ENCODE data around the gene SLC7A14.
A peak's percentile ranks its signal among the peaks of the same experiment; 100 is the strongest.

SLC7A14 gene

GRCh38 chr3:170589113-170589512 is 3.2 kb upstream of the SLC7A14 start:
- Histone ChIP-seq H2BK120ac (ENCODE audit: low read depth, low read length) (no peak overlapping the region), H3K23ac (ENCODE audit: low read length) (no peak overlapping the region), H3K79me2 (ENCODE audit: control insufficient read depth, insufficient read depth, low read length) (no peaks in the 10 kb centered on the region), H3K9ac (ENCODE audit: low read length) (no peak overlapping the region), H3K18ac (ENCODE audit: low read length) (no peak overlapping the region), H3K79me1 (ENCODE audit: low read length) (no peaks in the 10 kb centered on the region), H4K5ac (ENCODE audit: low read length) (no peak overlapping the region), H2BK15ac (replicated peaks; ENCODE audit: low read depth) (no peak overlapping the region), H3K36me3 (ENCODE audit: control insufficient read depth, insufficient read depth, low read length) (no peaks in the 10 kb centered on the region), H3K27me3 (ENCODE audit: insufficient read depth, low read length, poor library complexity) (peaks cover 3% of the 10 kb centered on the region), H3K4me3 (ENCODE audit: low read length) (no peak overlapping the region), H3K4me2 (ENCODE audit: low read length) (no peak overlapping the region), H3K27ac (ENCODE audit: low read depth, low read length) (no peak overlapping the region), H3K4me1 (ENCODE audit: control insufficient read depth, low read depth, low read length) (peaks cover 6% of the 10 kb centered on the region), H2AK5ac (ENCODE audit: low read length) (no peak overlapping the region), H3K4ac (ENCODE audit: low read depth, low read length) (no peak overlapping the region), H4K8ac (ENCODE audit: low read depth, low read length) (no peak overlapping the region), H3K56ac (ENCODE audit: low read length) (no peak overlapping the region), H2BK5ac (ENCODE audit: low read length) (no peak overlapping the region)
- DNase-seq: no peak
- WGBS (ENCODE audit: extremely low coverage, insufficient coverage, low lambda C conversion rate): no CpG with 5 or more reads among the region's 2 CpGs

GRCh38 chr3:170585008-170585936 is 603 bp downstream of the SLC7A14 start:
- no peak overlapping the region for H3K23ac ChIP-seq (ENCODE audit: low read length)
- H3K9ac ChIP-seq (ENCODE audit: low read length): peak overlapping the region; percentile 16
- no peak overlapping the region for H2AK5ac ChIP-seq (ENCODE audit: low read length)
- H3K4me3 ChIP-seq (ENCODE audit: low read length): peak overlapping the region; percentile 12
- H3K4ac ChIP-seq (ENCODE audit: low read depth, low read length): no peak overlapping the region
- H3K79me1 ChIP-seq (ENCODE audit: low read length): no peaks in the 10 kb centered on the region
- no peak overlapping the region for H3K18ac ChIP-seq (ENCODE audit: low read length)
- H3K36me3 ChIP-seq (ENCODE audit: control insufficient read depth, insufficient read depth, low read length): no peaks in the 10 kb centered on the region
- no peak overlapping the region for H3K27ac ChIP-seq (ENCODE audit: low read depth, low read length)
- no peak overlapping the region for H2BK120ac ChIP-seq (ENCODE audit: low read depth, low read length)
- H3K4me2 ChIP-seq (ENCODE audit: low read length): peak overlapping the region; percentile 78
- peaks cover 7% of the 10 kb centered on the region for H3K4me1 ChIP-seq (ENCODE audit: control insufficient read depth, low read depth, low read length)
- DNase-seq: peak; percentile 50
- no peak overlapping the region for H2BK15ac ChIP-seq (replicated peaks; ENCODE audit: low read depth)
- no CpG with 5 or more reads among the region's 81 CpGs for WGBS (ENCODE audit: extremely low coverage, insufficient coverage, low lambda C conversion rate)
- no peak overlapping the region for H4K8ac ChIP-seq (ENCODE audit: low read depth, low read length)
- no peak overlapping the region for H2BK5ac ChIP-seq (ENCODE audit: low read length)
- peak overlapping the region; percentile 59 for H3K56ac ChIP-seq (ENCODE audit: low read length)
- no peaks in the 10 kb centered on the region for H3K79me2 ChIP-seq (ENCODE audit: control insufficient read depth, insufficient read depth, low read length)
- H4K5ac ChIP-seq (ENCODE audit: low read length): no peak overlapping the region
- peaks cover 3% of the 10 kb centered on the region for H3K27me3 ChIP-seq (ENCODE audit: insufficient read depth, low read length, poor library complexity)

- H3K36me3 ChIP-seq (ENCODE audit: control insufficient read depth, insufficient read depth, low read length): no peaks in the 10 kb centered on the region
- no peak overlapping the region for H3K27ac ChIP-seq (ENCODE audit: low read depth, low read length)
- no peaks in the 10 kb centered on the region for H3K79me1 ChIP-seq (ENCODE audit: low read length)
- H3K9ac ChIP-seq (ENCODE audit: low read length): no peak overlapping the region
- no CpG with 5 or more reads among the region's 20 CpGs for WGBS (ENCODE audit: extremely low coverage, insufficient coverage, low lambda C conversion rate)
- peak overlapping the region; percentile 16 for H3K4me2 ChIP-seq (ENCODE audit: low read length)
- DNase-seq: peak; percentile 93
- H3K79me2 ChIP-seq (ENCODE audit: control insufficient read depth, insufficient read depth, low read length): no peaks in the 10 kb centered on the region
- no peak overlapping the region for H4K8ac ChIP-seq (ENCODE audit: low read depth, low read length)
- no peak overlapping the region for H2BK5ac ChIP-seq (ENCODE audit: low read length)
- no peak overlapping the region for H3K4ac ChIP-seq (ENCODE audit: low read depth, low read length)
- H3K4me3 ChIP-seq (ENCODE audit: low read length): no peak overlapping the region
- peaks cover 7% of the 10 kb centered on the region for H3K4me1 ChIP-seq (ENCODE audit: control insufficient read depth, low read depth, low read length)
- no peak overlapping the region for H3K23ac ChIP-seq (ENCODE audit: low read length)
- H2BK15ac ChIP-seq (replicated peaks; ENCODE audit: low read depth): no peak overlapping the region
- peaks cover 3% of the 10 kb centered on the region for H3K27me3 ChIP-seq (ENCODE audit: insufficient read depth, low read length, poor library complexity)
- no peak overlapping the region for H3K56ac ChIP-seq (ENCODE audit: low read length)
- H3K18ac ChIP-seq (ENCODE audit: low read length): no peak overlapping the region
- no peak overlapping the region for H4K5ac ChIP-seq (ENCODE audit: low read length)
- no peak overlapping the region for H2AK5ac ChIP-seq (ENCODE audit: low read length)
- no peak overlapping the region for H2BK120ac ChIP-seq (ENCODE audit: low read depth, low read length)
These were observed 1.3 kb downstream of the SLC7A14 start for GRCh38 chr3:170584585-170585007.

- Histone ChIP-seq H3K36me3 (ENCODE audit: control insufficient read depth, insufficient read depth, low read length) (no peaks in the 10 kb centered on the region), H3K27ac (ENCODE audit: low read depth, low read length) (no peak overlapping the region), H4K5ac (ENCODE audit: low read length) (no peak overlapping the region), H2BK120ac (ENCODE audit: low read depth, low read length) (no peak overlapping the region), H3K27me3 (ENCODE audit: insufficient read depth, low read length, poor library complexity) (no peaks in the 10 kb centered on the region), H3K56ac (ENCODE audit: low read length) (no peak overlapping the region), H3K4me2 (ENCODE audit: low read length) (no peak overlapping the region), H2BK15ac (replicated peaks; ENCODE audit: low read depth) (no peak overlapping the region), H3K23ac (ENCODE audit: low read length) (no peak overlapping the region), H3K4me3 (ENCODE audit: low read length) (no peak overlapping the region), H2AK5ac (ENCODE audit: low read length) (no peak overlapping the region), H3K79me1 (ENCODE audit: low read length) (no peaks in the 10 kb centered on the region), H2BK5ac (ENCODE audit: low read length) (no peak overlapping the region), H3K79me2 (ENCODE audit: control insufficient read depth, insufficient read depth, low read length) (no peaks in the 10 kb centered on the region), H3K9ac (ENCODE audit: low read length) (no peak overlapping the region), H3K4ac (ENCODE audit: low read depth, low read length) (no peak overlapping the region), H3K18ac (ENCODE audit: low read length) (no peak overlapping the region), H3K4me1 (ENCODE audit: control insufficient read depth, low read depth, low read length) (peaks cover 4% of the 10 kb centered on the region), H4K8ac (ENCODE audit: low read depth, low read length) (no peak overlapping the region)
- peak; percentile 79 for DNase-seq
- WGBS (ENCODE audit: extremely low coverage, insufficient coverage, low lambda C conversion rate): no CpG with 5 or more reads among the region's 3 CpGs
These were observed 6.2 kb downstream of the SLC7A14 start for GRCh38 chr3:170579646-170580045.

GRCh38 chr3:170572665-170573253 is 13.1 kb downstream of the SLC7A14 start:
- Histone ChIP-seq H3K4me2 (ENCODE audit: low read length) (no peak overlapping the region), H2BK15ac (replicated peaks; ENCODE audit: low read depth) (no peak overlapping the region), H3K79me1 (ENCODE audit: low read length) (no peaks in the 10 kb centered on the region), H2BK120ac (ENCODE audit: low read depth, low read length) (no peak overlapping the region), H2AK5ac (ENCODE audit: low read length) (no peak overlapping the region), H3K79me2 (ENCODE audit: control insufficient read depth, insufficient read depth, low read length) (no peaks in the 10 kb centered on the region), H3K4me3 (ENCODE audit: low read length) (no peak overlapping the region), H3K27me3 (ENCODE audit: insufficient read depth, low read length, poor library complexity) (no peaks in the 10 kb centered on the region), H3K4me1 (ENCODE audit: control insufficient read depth, low read depth, low read length) (peaks cover 2% of the 10 kb centered on the region), H4K5ac (ENCODE audit: low read length) (no peak overlapping the region), H3K4ac (ENCODE audit: low read depth, low read length) (no peak overlapping the region), H3K23ac (ENCODE audit: low read length) (no peak overlapping the region), H2BK5ac (ENCODE audit: low read length) (no peak overlapping the region), H3K56ac (ENCODE audit: low read length) (no peak overlapping the region), H3K36me3 (ENCODE audit: control insufficient read depth, insufficient read depth, low read length) (no peaks in the 10 kb centered on the region), H3K27ac (ENCODE audit: low read depth, low read length) (no peak overlapping the region), H4K8ac (ENCODE audit: low read depth, low read length) (no peak overlapping the region), H3K9ac (ENCODE audit: low read length) (no peak overlapping the region), H3K18ac (ENCODE audit: low read length) (no peak overlapping the region)
- no CpG with 5 or more reads among the region's 3 CpGs for WGBS (ENCODE audit: extremely low coverage, insufficient coverage, low lambda C conversion rate)
- DNase-seq: peak; percentile 12
